ENCODE results near the gene CDH26. TPM values are rescaled to one million over a fixed set of nuclear protein-coding genes. Genes with fewer than 3 reads are reported as not detected.
A peak's percentile ranks its signal among the peaks of the same experiment; 100 is the strongest.
"Not testable (repeated sequence)": the region's sequence is repeated elsewhere in the genome, so short reads cannot be mapped to it uniquely, and the experiment has no call there.

The CDH26 gene
- total and polyA plus RNA-seq, 2 donors = 1.4 to 4.1 TPM

- no peaks in the 10 kb centered on the region for H3K36me3 ChIP-seq (ENCODE audit: insufficient read depth)
- 39% methylated on average over 7 of the region's 7 CpGs for WGBS
- no peaks in the 10 kb centered on the region for H3K4me1 ChIP-seq (ENCODE audit: insufficient read depth)
- H3K27ac ChIP-seq (ENCODE audit: low read depth) = no peak overlapping the region
- peak; percentile 55 for DNase-seq (ENCODE audit: extremely low spot score)
- no peak overlapping the region for H3K4me3 ChIP-seq (ENCODE audit: low read depth, low read length)
These were observed 9.1 kb upstream of the CDH26 start for GRCh38 chr20:59948828-59949720.

GRCh38 chr20:59949911-59950310 is 8.3 kb upstream of the CDH26 start:
- WGBS = 87% methylated on average over 6 of the region's 6 CpGs
- Histone ChIP-seq H3K4me3 (ENCODE audit: low read depth, low read length) (no peak overlapping the region), H3K36me3 (ENCODE audit: insufficient read depth) (no peaks in the 10 kb centered on the region), H3K4me1 (ENCODE audit: insufficient read depth) (no peaks in the 10 kb centered on the region), H3K27ac (ENCODE audit: low read depth) (no peak overlapping the region)
- DNase-seq (ENCODE audit: extremely low spot score) = no peak

DNA sequence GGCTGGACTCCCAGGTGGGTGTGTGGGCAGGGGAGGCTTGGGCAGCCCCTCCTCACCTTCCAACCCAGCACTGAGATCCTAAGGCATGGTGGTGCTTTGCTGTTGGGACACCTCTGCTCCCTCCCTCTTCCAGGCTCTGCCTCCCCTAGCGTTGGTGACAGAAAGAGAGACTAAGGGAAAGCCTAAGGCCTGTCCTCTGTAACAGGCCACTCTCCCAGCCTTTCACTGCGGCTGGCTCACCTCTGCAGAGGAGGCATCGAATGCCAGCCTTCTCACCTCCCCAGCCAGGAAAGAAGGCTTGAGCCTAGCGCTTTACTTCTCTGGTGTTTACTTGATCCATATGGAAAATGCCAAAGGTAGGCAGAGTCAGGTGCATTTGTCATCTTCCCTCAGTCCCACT is 3.5 kb upstream of the CDH26 start:
- 88% methylated on average over 4 of the region's 4 CpGs for WGBS
- H3K4me1 ChIP-seq (ENCODE audit: insufficient read depth) = no peaks in the 10 kb centered on the region
- H3K4me3 ChIP-seq (ENCODE audit: low read depth, low read length) = no peak overlapping the region
- no peaks in the 10 kb centered on the region for H3K36me3 ChIP-seq (ENCODE audit: insufficient read depth)
- DNase-seq (ENCODE audit: extremely low spot score) = no peak
- no peak overlapping the region for H3K27ac ChIP-seq (ENCODE audit: low read depth)

DNA sequence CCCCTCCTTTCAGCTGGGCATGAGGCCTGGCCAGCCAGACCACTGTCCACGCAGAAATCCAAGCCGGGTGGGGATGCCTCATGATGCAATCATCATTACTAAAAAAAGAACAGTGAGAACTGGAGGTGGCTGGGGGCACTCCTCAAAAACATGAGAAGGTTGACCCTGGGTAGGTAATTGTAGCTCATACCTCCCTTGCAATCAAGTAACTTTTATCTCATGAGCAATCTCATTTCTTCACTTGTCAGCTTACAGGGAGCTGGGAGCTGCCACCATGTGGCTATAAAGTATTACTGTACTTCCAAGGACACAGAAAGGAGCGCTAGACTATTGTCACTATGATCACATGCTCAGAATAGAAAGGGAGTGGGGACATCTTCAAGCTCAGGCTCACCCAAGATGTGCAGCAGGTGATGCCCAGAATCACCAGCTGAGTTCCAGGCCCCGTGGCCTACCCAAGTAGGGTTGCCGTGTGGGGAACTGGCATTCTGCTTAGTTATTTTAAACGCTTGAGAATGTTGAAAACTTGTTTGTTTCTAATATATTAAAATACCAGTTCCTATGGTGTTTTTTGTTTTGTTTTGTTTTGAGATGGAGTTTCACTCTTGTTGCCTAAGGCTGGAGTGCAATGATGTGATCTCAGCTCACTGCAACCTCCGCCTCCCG is 3.0 kb upstream of the CDH26 start:
- 83% methylated on average over 8 of the region's 8 CpGs for WGBS
- H3K4me1 ChIP-seq (ENCODE audit: insufficient read depth) = no peaks in the 10 kb centered on the region
- H3K4me3 ChIP-seq (ENCODE audit: low read depth, low read length) = no peak overlapping the region
- DNase-seq (ENCODE audit: extremely low spot score) = no peak
- H3K27ac ChIP-seq (ENCODE audit: low read depth) = no peak overlapping the region
- H3K36me3 ChIP-seq (ENCODE audit: insufficient read depth) = no peaks in the 10 kb centered on the region

DNA sequence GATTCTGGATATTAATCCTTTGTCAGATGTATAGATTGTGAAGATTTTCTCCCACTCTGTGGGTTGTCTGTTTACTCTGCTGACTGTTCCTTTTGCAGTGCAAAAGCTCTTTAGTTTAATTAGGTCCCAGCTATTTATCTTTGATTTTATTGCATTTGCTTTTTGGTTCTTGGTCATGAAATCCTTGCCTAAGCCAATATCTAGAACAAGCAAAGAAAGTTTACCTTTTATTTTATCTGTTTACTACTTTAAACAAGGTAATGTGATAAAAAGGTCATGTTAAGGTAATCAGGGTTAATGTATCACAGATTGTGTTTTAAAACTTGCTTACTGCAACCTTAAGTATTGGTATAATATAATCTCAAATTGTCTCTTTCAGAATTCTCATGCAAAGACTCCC is 655 bp upstream of the CDH26 start:
- DNase-seq (ENCODE audit: extremely low spot score); H3K4me3 ChIP-seq (ENCODE audit: low read depth, low read length); H3K36me3 ChIP-seq (ENCODE audit: insufficient read depth); H3K27ac ChIP-seq (ENCODE audit: low read depth); H3K4me1 ChIP-seq (ENCODE audit: insufficient read depth): not testable (repeated sequence)

GRCh38 chr20:59958626-59959025 is 403 bp downstream of the CDH26 start:
- H3K4me3 ChIP-seq (ENCODE audit: low read depth, low read length) = no peak overlapping the region
- WGBS = 74% methylated on average over 4 of the region's 4 CpGs
- H3K36me3 ChIP-seq (ENCODE audit: insufficient read depth) = no peaks in the 10 kb centered on the region
- H3K27ac ChIP-seq (ENCODE audit: low read depth) = no peak overlapping the region
- H3K4me1 ChIP-seq (ENCODE audit: insufficient read depth) = no peaks in the 10 kb centered on the region
- no peak for DNase-seq (ENCODE audit: extremely low spot score)

GRCh38 chr20:59961423-59961822 is 3.2 kb downstream of the CDH26 start:
- H3K4me3 ChIP-seq (ENCODE audit: low read depth, low read length) = no peak overlapping the region
- DNase-seq (ENCODE audit: extremely low spot score) = no peak
- no peak overlapping the region for H3K27ac ChIP-seq (ENCODE audit: low read depth)
- 79% methylated on average over 2 of the region's 2 CpGs for WGBS
- H3K36me3 ChIP-seq (ENCODE audit: insufficient read depth) = no peaks in the 10 kb centered on the region
- no peaks in the 10 kb centered on the region for H3K4me1 ChIP-seq (ENCODE audit: insufficient read depth)

- Histone ChIP-seq H3K4me1 (ENCODE audit: insufficient read depth) (no peaks in the 10 kb centered on the region), H3K4me3 (ENCODE audit: low read depth, low read length) (no peak overlapping the region), H3K27ac (ENCODE audit: low read depth) (no peak overlapping the region), H3K36me3 (ENCODE audit: insufficient read depth) (no peaks in the 10 kb centered on the region)
- WGBS = 81% methylated on average over 6 of the region's 6 CpGs
- DNase-seq (ENCODE audit: extremely low spot score) = no peak
These were observed 3.9 kb downstream of the CDH26 start for GRCh38 chr20:59962155-59962554.

DNA sequence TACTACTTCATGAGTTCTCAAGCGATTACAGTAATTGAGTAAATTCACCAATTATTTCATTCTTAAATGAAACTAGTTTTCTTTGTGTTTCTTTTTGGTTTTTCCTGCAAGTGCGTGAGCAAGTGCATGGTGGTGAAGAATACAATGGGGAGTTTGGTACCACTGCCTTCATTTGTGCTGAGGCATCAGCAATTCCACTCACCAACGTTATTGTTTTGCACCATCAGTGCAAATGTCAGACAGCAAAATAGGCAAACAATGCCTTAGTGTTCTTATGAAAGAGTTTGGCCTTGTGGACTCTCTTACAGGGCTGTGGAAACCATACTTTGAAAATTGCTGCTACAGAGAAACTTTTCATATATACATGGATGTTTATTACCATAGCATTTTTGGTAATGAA is 8.2 kb downstream of the CDH26 start:
- no peak for DNase-seq (ENCODE audit: extremely low spot score)
- H3K4me3 ChIP-seq (ENCODE audit: low read depth, low read length) = no peak overlapping the region
- H3K36me3 ChIP-seq (ENCODE audit: insufficient read depth) = no peaks in the 10 kb centered on the region
- no peak overlapping the region for H3K27ac ChIP-seq (ENCODE audit: low read depth)
- H3K4me1 ChIP-seq (ENCODE audit: insufficient read depth) = no peaks in the 10 kb centered on the region
- WGBS = 84% methylated on average over 3 of the region's 3 CpGs

GRCh38 chr20:59971428-59971827 is 13.2 kb downstream of the CDH26 start:
- 85% methylated on average over 1 of the region's 1 CpG for whole genome bisulfite sequencing
- H3K27ac ChIP-seq (ENCODE audit: low read depth) = no peak overlapping the region
- no peaks in the 10 kb centered on the region for H3K36me3 ChIP-seq (ENCODE audit: insufficient read depth)
- H3K4me1 ChIP-seq (ENCODE audit: insufficient read depth) = no peaks in the 10 kb centered on the region
- H3K4me3 ChIP-seq (ENCODE audit: low read depth, low read length) = no peak overlapping the region
- no peak for DNase-seq (ENCODE audit: extremely low spot score)

DNA sequence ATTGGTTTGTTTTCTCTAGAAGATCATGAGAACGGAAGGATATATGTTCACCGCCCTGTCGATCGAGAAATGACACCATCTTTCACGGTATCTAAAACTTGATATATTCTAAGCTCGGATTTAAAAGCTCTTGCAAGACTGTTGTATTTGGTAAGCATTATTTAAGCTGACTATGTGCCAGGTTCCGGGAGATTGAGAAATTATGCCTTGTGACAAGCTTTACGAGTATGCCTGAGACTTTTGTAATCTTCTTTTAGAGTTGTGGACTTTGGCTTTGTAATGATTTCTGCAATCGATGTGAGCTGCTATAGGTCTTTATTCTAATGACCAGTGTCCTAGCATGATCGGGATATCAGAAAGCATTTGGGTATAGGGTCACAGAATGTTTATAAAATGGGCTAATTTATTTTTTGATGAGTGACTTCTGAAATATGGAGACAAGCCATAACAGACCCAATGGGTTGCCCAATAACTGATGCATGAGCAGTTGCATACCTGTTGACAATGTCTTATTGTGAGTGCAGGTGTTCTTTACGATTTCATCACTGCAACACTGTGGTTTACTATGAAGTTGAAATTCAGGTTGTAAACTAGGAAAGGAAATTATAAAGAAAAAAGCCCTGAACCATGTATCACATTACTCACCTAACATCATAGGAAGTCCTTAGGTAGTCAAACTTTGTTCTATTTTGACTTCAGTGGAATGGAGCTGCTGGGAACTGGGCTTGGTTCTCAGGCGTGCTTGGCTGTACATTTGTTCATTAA is 14.0 kb downstream of the CDH26 start:
- Histone ChIP-seq H3K27ac (ENCODE audit: low read depth) (no peak overlapping the region), H3K4me3 (ENCODE audit: low read depth, low read length) (no peak overlapping the region), H3K4me1 (ENCODE audit: insufficient read depth) (no peaks in the 10 kb centered on the region), H3K36me3 (ENCODE audit: insufficient read depth) (no peaks in the 10 kb centered on the region)
- WGBS = 76% methylated on average over 12 of the region's 12 CpGs
- no peak for DNase-seq (ENCODE audit: extremely low spot score)

- Histone ChIP-seq H3K4me1 (ENCODE audit: insufficient read depth) (no peaks in the 10 kb centered on the region), H3K4me3 (ENCODE audit: low read depth, low read length) (no peak overlapping the region), H3K27ac (ENCODE audit: low read depth) (no peak overlapping the region), H3K36me3 (ENCODE audit: insufficient read depth) (no peaks in the 10 kb centered on the region)
- 46% methylated on average over 6 of the region's 6 CpGs for WGBS
- no peak for DNase-seq (ENCODE audit: extremely low spot score)
These were observed 18.0 kb downstream of the CDH26 start for GRCh38 chr20:59976156-59976782.

DNA sequence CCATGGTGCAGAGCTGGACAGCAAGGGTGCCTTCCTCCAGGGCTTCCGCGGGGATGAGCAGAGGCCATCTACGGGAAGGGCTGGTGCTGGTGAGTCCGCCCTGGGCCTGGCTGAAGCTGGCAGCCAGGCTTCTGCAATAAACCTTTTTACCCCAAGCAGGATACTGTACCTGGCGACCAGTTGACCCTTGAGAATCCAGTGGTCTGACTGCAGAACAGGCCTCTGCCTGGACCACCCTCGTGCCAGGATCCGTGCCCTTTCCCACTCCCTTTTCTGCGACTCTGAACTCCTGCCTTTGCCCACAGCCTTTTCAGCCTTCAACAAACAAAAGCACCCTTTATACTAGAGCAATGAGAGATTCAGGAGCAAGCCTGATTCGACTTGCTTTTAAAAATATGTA is 18.9 kb downstream of the CDH26 start:
- Histone ChIP-seq H3K27ac (ENCODE audit: low read depth) (no peak overlapping the region), H3K36me3 (ENCODE audit: insufficient read depth) (no peaks in the 10 kb centered on the region), H3K4me3 (ENCODE audit: low read depth, low read length) (no peak overlapping the region), H3K4me1 (ENCODE audit: insufficient read depth) (no peaks in the 10 kb centered on the region)
- WGBS = 86% methylated on average over 9 of the region's 9 CpGs
- no peak for DNase-seq (ENCODE audit: extremely low spot score)

Data from urinary bladder (tissue), 4 donors.